Mesenchymal stem cell (in vitro differentiated cells and primary cell): ENCODE measurements around the gene TOMM7.

ENCODE experiments used
- DNase-seq: peaks from one replicate; pipeline ENCODE4 v3.0.0-alpha.2; 2013
- H2AFZ ChIP-seq: one replicate; pipeline ENCODE4 v1.6.1; 2013; ENCODE audit warnings: low read depth, mild to moderate bottlenecking, control low read depth, inconsistent platforms, low read length, moderate library complexity
- H2AK5ac ChIP-seq: 2 replicates; pipeline ENCODE4 v1.6.1; 2013; ENCODE audit warnings: low read length, moderate library complexity, mild to moderate bottlenecking, inconsistent platforms; ENCODE audit not compliant: severe bottlenecking
- H2BK120ac ChIP-seq: one replicate; pipeline ENCODE4 v1.6.1; 2013; ENCODE audit warnings: low read depth, mild to moderate bottlenecking, inconsistent platforms, low read length, moderate library complexity
- H2BK12ac ChIP-seq, 2 experiments: one replicate each; pipeline ENCODE4 v1.6.1; 2013; ENCODE audit warnings: inconsistent platforms in 2 of 2, low read length in 2 of 2, mild to moderate bottlenecking in 2 of 2, moderate library complexity in 2 of 2, control low read depth in 1 of 2
- H2BK15ac ChIP-seq: one replicate; pipeline ENCODE4 v1.6.1; 2013; ENCODE audit warnings: mild to moderate bottlenecking, low read depth, inconsistent platforms; ENCODE audit not compliant: poor library complexity, severe bottlenecking
- H2BK5ac ChIP-seq: 2 replicates; pipeline ENCODE4 v1.6.1; 2013; ENCODE audit warnings: low read depth, mild to moderate bottlenecking, low read length, control low read depth, inconsistent platforms; ENCODE audit not compliant: poor library complexity, severe bottlenecking
- H3K14ac ChIP-seq, 2 experiments: one replicate each; pipeline ENCODE4 v1.6.1; 2013; ENCODE audit warnings: inconsistent platforms in 2 of 2, low read length in 2 of 2, control low read depth in 1 of 2, mild to moderate bottlenecking in 1 of 2, moderate library complexity in 1 of 2
- H3K18ac ChIP-seq, 2 experiments: one replicate each; pipeline ENCODE4 v1.6.1; 2013; ENCODE audit warnings: inconsistent platforms in 2 of 2, low read length in 2 of 2, control low read depth in 1 of 2, low read depth in 1 of 2, mild to moderate bottlenecking in 1 of 2
- H3K23ac ChIP-seq, 2 experiments: one replicate each; pipeline ENCODE4 v1.6.1; 2013; ENCODE audit warnings: inconsistent platforms in 2 of 2, low read length in 2 of 2, mild to moderate bottlenecking in 2 of 2, moderate library complexity in 2 of 2, control low read depth in 1 of 2
- H3K27ac ChIP-seq: 2 replicates; pipeline ENCODE4 v1.5.1; 2013; ENCODE audit warnings: mild to moderate bottlenecking, moderate library complexity, low read length, control low read depth, inconsistent platforms; ENCODE audit not compliant: poor library complexity, severe bottlenecking
- H3K27me3 ChIP-seq, 2 experiments: 2 replicates each; pipeline versions ENCODE4 v1.6.1 to v1.7.0; 2013; ENCODE audit warnings: low read length in 2 of 2, mild to moderate bottlenecking in 2 of 2, moderate library complexity in 2 of 2, control low read depth in 1 of 2, inconsistent platforms in 1 of 2; ENCODE audit not compliant: control insufficient read depth in 1 of 2, insufficient read depth in 1 of 2
- H3K36me3 ChIP-seq, 2 experiments: 2 replicates each; pipeline versions ENCODE4 v1.6.1 to v1.7.0; 2013; ENCODE audit warnings: low read length in 2 of 2, control low read depth in 1 of 2, inconsistent platforms in 1 of 2, low read depth in 1 of 2, mild to moderate bottlenecking in 1 of 2; ENCODE audit not compliant: insufficient read depth in 2 of 2, control insufficient read depth in 1 of 2
- H3K4ac ChIP-seq, 2 experiments: one replicate each; pipeline ENCODE4 v1.6.1; 2013; ENCODE audit warnings: inconsistent platforms in 2 of 2, low read length in 2 of 2, mild to moderate bottlenecking in 2 of 2, moderate library complexity in 2 of 2, control low read depth in 1 of 2, low read depth in 1 of 2
- H3K4me1 ChIP-seq: 2 replicates; pipeline ENCODE4 v1.6.1; 2013; ENCODE audit warnings: low read depth, low read length, control low read depth; ENCODE audit not compliant: control insufficient read depth, insufficient read depth
- H3K4me2 ChIP-seq: 2 replicates; pipeline ENCODE4 v1.6.1; 2013; ENCODE audit warnings: low read length, mild to moderate bottlenecking, inconsistent platforms; ENCODE audit not compliant: poor library complexity, severe bottlenecking
- H3K4me3 ChIP-seq, 2 experiments: 2 replicates each; pipeline versions ENCODE4 v1.5.1 to v1.7.0; 2013; ENCODE audit warnings: low read length in 2 of 2, mild to moderate bottlenecking in 2 of 2, control low read depth in 1 of 2, low read depth in 1 of 2; ENCODE audit not compliant: insufficient read depth in 1 of 2
- H3K79me1 ChIP-seq: replicated peaks from 2 replicates; pipeline ENCODE4 v1.6.1; 2013; ENCODE audit warnings: mild to moderate bottlenecking, control low read depth, low read length, inconsistent platforms; ENCODE audit not compliant: poor library complexity, severe bottlenecking
- H3K9ac ChIP-seq: 2 replicates; pipeline ENCODE4 v1.7.0; 2013; ENCODE audit warnings: mild to moderate bottlenecking, low read length, moderate library complexity
- H3K9me3 ChIP-seq: 2 replicates; pipeline ENCODE4 v1.7.0; 2013; ENCODE audit warnings: mild to moderate bottlenecking, low read length; ENCODE audit not compliant: control insufficient read depth
- H4K8ac ChIP-seq: one replicate; pipeline ENCODE4 v1.6.1; 2013; ENCODE audit warnings: inconsistent platforms, mild to moderate bottlenecking, low read length, moderate library complexity
- H4K91ac ChIP-seq: one replicate; pipeline ENCODE4 v1.6.1; 2013; ENCODE audit warnings: mild to moderate bottlenecking, low read length, inconsistent platforms
- WGBS: methylation state at CpG from one replicate; pipeline ENCODE4 v1.1.7; 2013; ENCODE audit warnings: mixed read lengths; 5-methylcytosine and 5-hydroxymethylcytosine counted together

Gene TOMM7

GRCh38 chr7:22856416-22856815 is 33.8 kb upstream of the TOMM7 start:
- H2AFZ ChIP-seq: no peak overlapping the region
- peaks cover 6% of the 10 kb centered on the region for H3K4me1 ChIP-seq
- H2AK5ac ChIP-seq: no peak overlapping the region
- H2BK12ac ChIP-seq: no peak overlapping the region
- peaks cover 6 to 34% of the 10 kb centered on the region in 2 experiments for H3K36me3 ChIP-seq
- H3K4me2 ChIP-seq: no peak overlapping the region
- no peak overlapping the region for H3K23ac ChIP-seq
- H2BK15ac ChIP-seq: no peak overlapping the region
- H3K18ac ChIP-seq: no peak overlapping the region
- H3K14ac ChIP-seq: no peak overlapping the region
- no peak overlapping the region for H4K91ac ChIP-seq
- DNase-seq: no peak
- WGBS: 94% methylated on average over 1 of the region's 2 CpGs
- no peak overlapping the region for H3K27ac ChIP-seq
- H3K9ac ChIP-seq: peak overlapping the region; percentile 99
- no peaks in the 10 kb centered on the region for H3K27me3 ChIP-seq
- no peak overlapping the region for H2BK5ac ChIP-seq
- H3K79me1 ChIP-seq: no peaks in the 10 kb centered on the region
- H4K8ac ChIP-seq: no peak overlapping the region
- H2BK120ac ChIP-seq: no peak overlapping the region
- H3K4me3 ChIP-seq: peak overlapping the region in 1 of 2 experiments; percentile 64
- H3K9me3 ChIP-seq: no peaks in the 10 kb centered on the region
- no peak overlapping the region for H3K4ac ChIP-seq

DNA sequence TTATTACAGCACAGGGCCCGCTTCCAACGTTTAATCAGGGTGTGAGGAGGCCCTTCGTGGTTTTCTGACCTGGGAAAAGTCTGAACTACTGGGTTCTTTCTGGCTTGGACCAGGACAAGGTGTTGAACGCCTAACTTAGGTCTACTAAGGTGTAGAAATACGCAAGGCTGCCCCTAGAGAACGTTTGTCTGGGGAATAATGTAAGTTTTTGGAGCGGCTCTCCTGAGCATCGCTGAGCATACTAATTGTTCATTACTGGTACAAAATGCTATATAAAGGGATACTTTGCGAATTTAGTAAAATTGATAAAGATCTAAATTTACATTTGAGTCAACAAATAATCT is 32.4 kb upstream of the TOMM7 start:
- H2BK120ac ChIP-seq: peak overlapping the region; percentile 86
- H3K79me1 ChIP-seq: no peaks in the 10 kb centered on the region
- peak overlapping the region; percentile 36 for H2AK5ac ChIP-seq
- peak overlapping the region; percentile 63 to 88 for H3K4me3 ChIP-seq
- peak overlapping the region; percentile 68 for H3K4me2 ChIP-seq
- H2BK5ac ChIP-seq: no peak overlapping the region
- no peaks in the 10 kb centered on the region for H3K9me3 ChIP-seq
- H3K27me3 ChIP-seq: no peaks in the 10 kb centered on the region
- H3K23ac ChIP-seq: no peak overlapping the region
- H3K4me1 ChIP-seq: peaks cover 6% of the 10 kb centered on the region
- peak overlapping the region; percentile 11 for H4K91ac ChIP-seq
- peak overlapping the region; percentile 32 to 89 for H3K4ac ChIP-seq
- peak overlapping the region in 1 of 2 experiments; percentile 35 for H3K14ac ChIP-seq
- WGBS: 19% methylated on average over 7 of the region's 9 CpGs
- H3K18ac ChIP-seq: peak overlapping the region; percentile 84 to 96
- H4K8ac ChIP-seq: peak overlapping the region; percentile 93
- H3K27ac ChIP-seq: peak overlapping the region; percentile 29
- peak overlapping the region; percentile 36 for H2AFZ ChIP-seq
- H2BK12ac ChIP-seq: peak overlapping the region in 1 of 2 experiments; percentile 40
- peak overlapping the region; percentile 73 for H2BK15ac ChIP-seq
- peaks cover 6 to 21% of the 10 kb centered on the region in 2 experiments for H3K36me3 ChIP-seq
- H3K9ac ChIP-seq: peak overlapping the region; percentile 99
- no peak for DNase-seq

DNA sequence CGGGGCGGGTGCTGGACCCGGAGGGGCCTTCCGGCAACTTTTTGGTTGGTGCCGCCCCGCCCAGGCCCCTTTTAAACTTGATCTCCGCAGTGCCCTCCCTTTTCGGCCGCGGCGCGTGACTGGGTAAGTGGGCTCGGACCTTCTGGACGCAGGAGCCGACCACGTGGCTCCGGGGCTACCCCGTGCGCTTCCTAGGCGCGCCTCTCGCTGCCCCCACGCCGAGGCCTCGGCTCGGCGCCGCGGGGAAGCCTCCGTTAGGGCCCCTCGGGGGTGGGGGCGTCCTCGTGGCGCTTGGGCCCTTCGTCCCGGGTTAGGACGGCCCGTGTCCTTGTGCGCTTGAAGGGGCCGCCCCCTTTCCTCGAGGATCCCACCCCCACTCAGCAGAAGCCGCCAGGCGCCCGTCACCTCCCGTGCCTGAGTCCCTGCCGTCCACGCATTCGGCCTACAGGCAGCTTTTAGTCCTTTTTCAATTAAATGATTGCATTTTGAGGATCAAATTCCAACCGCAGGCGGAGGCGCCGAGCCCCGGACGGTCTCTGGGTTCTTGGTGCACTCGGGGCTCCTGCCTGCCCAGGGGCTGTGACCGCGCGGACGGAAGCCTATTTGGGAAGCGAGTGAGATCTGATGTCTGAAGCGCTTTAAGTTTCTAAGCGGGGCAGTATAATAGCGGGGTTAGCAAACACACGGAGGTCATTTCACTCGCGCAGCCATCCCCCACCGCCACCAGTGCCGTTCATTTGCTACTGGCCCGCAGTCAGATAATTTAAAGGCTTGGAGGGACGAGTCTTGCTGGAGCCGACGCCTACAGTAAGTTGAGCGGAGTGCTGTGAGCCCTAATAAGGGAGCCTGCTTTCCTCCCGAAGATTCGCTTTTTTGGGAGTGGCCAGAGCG is 31.8 kb upstream of the TOMM7 start:
- H2BK12ac ChIP-seq: peak overlapping the region; percentile 38 to 43
- H3K18ac ChIP-seq: peak overlapping the region; percentile 84 to 96
- DNase-seq: peak; percentile 80
- peak overlapping the region in 1 of 2 experiments; percentile 90 for H3K23ac ChIP-seq
- H3K27ac ChIP-seq: peak overlapping the region; percentile 29
- H3K27me3 ChIP-seq: no peaks in the 10 kb centered on the region
- peak overlapping the region; percentile 86 for H2BK120ac ChIP-seq
- H2BK15ac ChIP-seq: peak overlapping the region; percentile 73
- H4K91ac ChIP-seq: peak overlapping the region; percentile 83
- H3K4me3 ChIP-seq: peak overlapping the region; percentile 63 to 88
- peaks cover 6% of the 10 kb centered on the region for H3K4me1 ChIP-seq
- H3K4me2 ChIP-seq: peak overlapping the region; percentile 68
- H4K8ac ChIP-seq: peak overlapping the region; percentile 93
- H3K14ac ChIP-seq: peak overlapping the region; percentile 35 to 67
- no peaks in the 10 kb centered on the region for H3K9me3 ChIP-seq
- peaks cover 6 to 19% of the 10 kb centered on the region in 2 experiments for H3K36me3 ChIP-seq
- peak overlapping the region; percentile 36 for H2AK5ac ChIP-seq
- H2AFZ ChIP-seq: peak overlapping the region; percentile 44
- no peak overlapping the region for H2BK5ac ChIP-seq
- WGBS: under 1% methylated on average over 71 of the region's 76 CpGs
- H3K4ac ChIP-seq: peak overlapping the region; percentile 32 to 89
- no peaks in the 10 kb centered on the region for H3K79me1 ChIP-seq
- H3K9ac ChIP-seq: peak overlapping the region; percentile 99

DNA sequence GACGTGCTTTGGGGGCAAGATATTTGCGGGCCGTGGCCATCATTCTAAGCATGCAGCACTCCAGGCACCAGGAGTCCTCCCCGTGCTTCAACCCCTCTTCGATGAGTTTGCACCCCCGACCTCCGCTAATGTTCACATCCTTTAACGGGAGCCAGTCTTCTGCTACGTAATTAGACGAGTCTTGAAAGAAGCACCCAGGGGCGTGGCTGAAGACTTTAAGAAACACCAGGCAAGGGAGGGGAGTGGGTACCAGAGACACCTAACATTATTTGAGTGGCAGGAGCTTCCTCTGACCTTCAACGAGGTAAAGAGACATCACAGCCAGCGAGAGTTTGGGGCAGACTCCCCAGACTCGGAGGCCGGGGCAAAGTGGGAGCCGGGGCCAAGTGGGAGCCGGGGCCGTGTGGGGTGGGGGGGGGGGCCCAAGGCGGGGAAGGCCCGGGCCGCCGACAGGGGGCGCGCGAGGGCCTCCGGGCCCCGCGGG is 31.1 kb upstream of the TOMM7 start:
- peak overlapping the region; percentile 11 to 37 for H2BK12ac ChIP-seq
- H2AFZ ChIP-seq: no peak overlapping the region
- peak overlapping the region; percentile 27 for H3K4me2 ChIP-seq
- no peak for DNase-seq
- no peak overlapping the region for H2BK5ac ChIP-seq
- H4K8ac ChIP-seq: peak overlapping the region; percentile 66
- 25% methylated on average over 21 of the region's 28 CpGs for WGBS
- H3K79me1 ChIP-seq: no peaks in the 10 kb centered on the region
- no peak overlapping the region for H2BK120ac ChIP-seq
- H2AK5ac ChIP-seq: no peak overlapping the region
- no peaks in the 10 kb centered on the region for H3K9me3 ChIP-seq
- H3K4ac ChIP-seq: peak overlapping the region in 1 of 2 experiments; percentile 67
- no peaks in the 10 kb centered on the region for H3K27me3 ChIP-seq
- peak overlapping the region in 1 of 2 experiments; percentile 92 for H3K18ac ChIP-seq
- peak overlapping the region; percentile 99 for H3K9ac ChIP-seq
- no peak overlapping the region for H3K27ac ChIP-seq
- no peak overlapping the region for H3K14ac ChIP-seq
- no peak overlapping the region for H3K23ac ChIP-seq
- no peak overlapping the region for H2BK15ac ChIP-seq
- H3K4me3 ChIP-seq: peak overlapping the region; percentile 21 to 65
- H4K91ac ChIP-seq: peak overlapping the region; percentile 14
- peaks cover 5% of the 10 kb centered on the region for H3K4me1 ChIP-seq
- H3K36me3 ChIP-seq: peaks cover 6 to 19% of the 10 kb centered on the region in 2 experiments
